Measurements from ENCODE around the gene NCAPG. TPM values are rescaled to one million over a fixed set of nuclear protein-coding genes. Genes with fewer than 3 reads are reported as not detected.
"Not testable (repeated sequence)": the region's sequence is repeated elsewhere in the genome, so short reads cannot be mapped to it uniquely, and the experiment has no call there.

NCAPG gene
- total RNA-seq, 2 experiments from 2014 or later = 59.1 to 66.6 TPM

GRCh38 chr4:17812125-17812524, 1.3 kb downstream of the NCAPG start:
- DNase-seq = no peak
- ATAC-seq (ENCODE audit: low read depth) = no peak
- Mint-ChIP-seq H3K27ac (peak overlapping the region; percentile 39), H3K9me3 (no peaks in the 10 kb centered on the region), H3K4me3 (peak overlapping the region; percentile 92), H3K27me3 (no peaks in the 10 kb centered on the region), H3K36me3 (peaks cover 35% of the 10 kb centered on the region), H3K4me1 (peaks cover 31% of the 10 kb centered on the region)
- POLR2A ChIA-PET = interaction anchor here (1.1 to 3.5 kb wide), 3 partner anchors 21 to 235 kb away, joined by 3 to 64 read pairs (median 16); partner anchors contain the start of genes LAP3 and MED28

- Mint-ChIP-seq H3K27me3 (no peaks in the 10 kb centered on the region), H3K9me3 (no peaks in the 10 kb centered on the region), H3K36me3 (peaks cover 37% of the 10 kb centered on the region), H3K4me3 (peak overlapping the region; percentile 92), H3K27ac (no peak overlapping the region), H3K4me1 (peaks cover 31% of the 10 kb centered on the region)
- POLR2A ChIA-PET = interaction anchor here (0.8 to 1.1 kb wide), 2 partner anchors 20 to 234 kb away, joined by 3 to 4 read pairs; no protein-coding TSS in a partner anchor
- ATAC-seq (ENCODE audit: low read depth) = no peak
- DNase-seq = no peak
Measured at GRCh38 chr4:17812801-17813200, 2.0 kb downstream of the NCAPG start.

GRCh38 chr4:17814140-17814539, 3.4 kb downstream of the NCAPG start:
- Mint-ChIP-seq H3K27ac (no peak overlapping the region), H3K27me3 (no peaks in the 10 kb centered on the region), H3K4me3 (peak overlapping the region; percentile 11), H3K36me3 (peaks cover 36% of the 10 kb centered on the region), H3K4me1 (peaks cover 29% of the 10 kb centered on the region), H3K9me3 (no peaks in the 10 kb centered on the region)
- no peak for ATAC-seq (ENCODE audit: low read depth)
- no peak for DNase-seq
- POLR2A ChIA-PET = no interaction called here

GRCh38 chr4:17816142-17816541, 5.4 kb downstream of the NCAPG start:
- Mint-ChIP-seq H3K36me3 (peaks cover 39% of the 10 kb centered on the region), H3K4me3 (no peak overlapping the region), H3K4me1 (peaks cover 32% of the 10 kb centered on the region), H3K9me3 (no peaks in the 10 kb centered on the region), H3K27ac (no peak overlapping the region), H3K27me3 (no peaks in the 10 kb centered on the region)
- ATAC-seq (ENCODE audit: low read depth) (no peak), DNase-seq (no peak)
- POLR2A ChIA-PET = no interaction called here

- POLR2A ChIA-PET = no interaction called here
- H3K4me1 Mint-ChIP-seq = peaks cover 31% of the 10 kb centered on the region
- peak; percentile 78 for ATAC-seq (ENCODE audit: low read depth)
- H3K9me3 Mint-ChIP-seq = no peaks in the 10 kb centered on the region
- H3K27me3 Mint-ChIP-seq = no peaks in the 10 kb centered on the region
- no peak overlapping the region for H3K4me3 Mint-ChIP-seq
- peak overlapping the region; percentile 68 for H3K27ac Mint-ChIP-seq
- no peak for DNase-seq
- peaks cover 43% of the 10 kb centered on the region for H3K36me3 Mint-ChIP-seq
Measured at GRCh38 chr4:17817027-17817426, 6.2 kb downstream of the NCAPG start.

GRCh38 chr4:17823871-17824669, 13.3 kb downstream of the NCAPG start:
- no peak for ATAC-seq (ENCODE audit: low read depth)
- H3K36me3 Mint-ChIP-seq = peaks cover 50% of the 10 kb centered on the region
- POLR2A ChIA-PET = no interaction called here

GRCh38 chr4:17846266-17846665, 35.5 kb downstream of the NCAPG start:
- no peak for ATAC-seq (ENCODE audit: low read depth)
- POLR2A ChIA-PET = no interaction called here
- H3K36me3 Mint-ChIP-seq = peaks cover 54% of the 10 kb centered on the region
- no peaks in the 10 kb centered on the region for H3K27me3 Mint-ChIP-seq
- H3K4me1 Mint-ChIP-seq = peaks cover 3% of the 10 kb centered on the region
- H3K9me3 Mint-ChIP-seq = no peaks in the 10 kb centered on the region
- no peak for DNase-seq
- H3K4me3 Mint-ChIP-seq = no peak overlapping the region
- H3K27ac Mint-ChIP-seq = no peak overlapping the region

More at GRCh38 chr4:17823871-17824669, 13.3 kb downstream of the NCAPG start:
- no peaks in the 10 kb centered on the region for H3K9me3 Mint-ChIP-seq
- no peak for DNase-seq
- H3K4me3 Mint-ChIP-seq = no peak overlapping the region
- no peak overlapping the region for H3K27ac Mint-ChIP-seq
- H3K27me3 Mint-ChIP-seq = no peaks in the 10 kb centered on the region
- H3K4me1 Mint-ChIP-seq = peaks cover 9% of the 10 kb centered on the region

- H3K4me1 Mint-ChIP-seq; H3K4me3 Mint-ChIP-seq; H3K27ac Mint-ChIP-seq; ATAC-seq (ENCODE audit: low read depth); H3K9me3 Mint-ChIP-seq; POLR2A ChIA-PET; DNase-seq; H3K27me3 Mint-ChIP-seq: not testable (repeated sequence)
- peaks cover 28% of the 10 kb centered on the region for H3K36me3 Mint-ChIP-seq
Measured at GRCh38 chr4:17850295-17850694, 39.5 kb downstream of the NCAPG start.

GRCh38 chr4:17851959-17852358, 41.2 kb downstream of the NCAPG start:
- POLR2A ChIA-PET = no interaction called here
- no peak overlapping the region for H3K27ac Mint-ChIP-seq
- H3K36me3 Mint-ChIP-seq = peaks cover 19% of the 10 kb centered on the region
- H3K4me3 Mint-ChIP-seq = no peak overlapping the region
- H3K4me1 Mint-ChIP-seq = no peaks in the 10 kb centered on the region
- ATAC-seq (ENCODE audit: low read depth) = no peak
- H3K27me3 Mint-ChIP-seq = no peaks in the 10 kb centered on the region
- no peak for DNase-seq
- H3K9me3 Mint-ChIP-seq = no peaks in the 10 kb centered on the region

- no peak overlapping the region for H3K4me3 Mint-ChIP-seq
- no peaks in the 10 kb centered on the region for H3K27me3 Mint-ChIP-seq
- no peaks in the 10 kb centered on the region for H3K4me1 Mint-ChIP-seq
- DNase-seq = no peak
- H3K9me3 Mint-ChIP-seq = peaks cover 2% of the 10 kb centered on the region
- peaks cover 10% of the 10 kb centered on the region for H3K36me3 Mint-ChIP-seq
- no peak for ATAC-seq (ENCODE audit: low read depth)
- H3K27ac Mint-ChIP-seq = no peak overlapping the region
- POLR2A ChIA-PET = no interaction called here
Measured at GRCh38 chr4:17854036-17854435, 43.3 kb downstream of the NCAPG start.

GRCh38 chr4:17859793-17860406, 49.1 kb downstream of the NCAPG start:
- no peak for DNase-seq
- POLR2A ChIA-PET = no interaction called here
- no peak overlapping the region for H3K27ac Mint-ChIP-seq
- peaks cover 15% of the 10 kb centered on the region for H3K9me3 Mint-ChIP-seq
- H3K4me1 Mint-ChIP-seq = no peaks in the 10 kb centered on the region
- no peak for ATAC-seq (ENCODE audit: low read depth)
- H3K4me3 Mint-ChIP-seq = no peak overlapping the region
- H3K36me3 Mint-ChIP-seq = peaks cover 23% of the 10 kb centered on the region
- no peaks in the 10 kb centered on the region for H3K27me3 Mint-ChIP-seq

- peaks cover 20% of the 10 kb centered on the region for H3K36me3 Mint-ChIP-seq
- H3K4me3 Mint-ChIP-seq; H3K4me1 Mint-ChIP-seq; POLR2A ChIA-PET; H3K27ac Mint-ChIP-seq; ATAC-seq (ENCODE audit: low read depth); DNase-seq; H3K27me3 Mint-ChIP-seq: not testable (repeated sequence)
- peaks cover 15% of the 10 kb centered on the region for H3K9me3 Mint-ChIP-seq
Measured at GRCh38 chr4:17861906-17862305, 51.1 kb downstream of the NCAPG start.

- no peak overlapping the region for H3K4me3 Mint-ChIP-seq
- peaks cover 13% of the 10 kb centered on the region for H3K9me3 Mint-ChIP-seq
- H3K27ac Mint-ChIP-seq = no peak overlapping the region
- POLR2A ChIA-PET = no interaction called here
- H3K27me3 Mint-ChIP-seq = no peaks in the 10 kb centered on the region
- H3K36me3 Mint-ChIP-seq = peaks cover 15% of the 10 kb centered on the region
- no peaks in the 10 kb centered on the region for H3K4me1 Mint-ChIP-seq
- DNase-seq (no peak), ATAC-seq (ENCODE audit: low read depth) (no peak)
Measured at GRCh38 chr4:17865866-17866363, 55.1 kb downstream of the NCAPG start.

- H3K9me3 Mint-ChIP-seq = peaks cover 10% of the 10 kb centered on the region
- POLR2A ChIA-PET = no interaction called here
- ATAC-seq (ENCODE audit: low read depth) = no peak
Measured at GRCh38 chr4:17866810-17867209, 56.0 kb downstream of the NCAPG start.

More at GRCh38 chr4:17866810-17867209, 56.0 kb downstream of the NCAPG start:
- Mint-ChIP-seq H3K36me3 (peaks cover 12% of the 10 kb centered on the region), H3K27me3 (no peaks in the 10 kb centered on the region), H3K27ac (no peak overlapping the region), H3K4me1 (no peaks in the 10 kb centered on the region), H3K4me3 (no peak overlapping the region)
- DNase-seq = no peak

Measured in activated naive CD8-positive, alpha-beta T cell treated with anti-CD3 and anti-CD28 coated beads, Interleukin-2, amount 10 ng/mL, durations not matched to agents 7 days and 5 days (primary cell).